A549 (cell line): ENCODE data around the gene ERCC6L.

Source experiments
- BCL3 ChIP-seq: fragments of >200 bp; sonication (Bioruptor Twin); formaldehyde crosslinking; IDR thresholded peaks from 3 replicates; pipeline ENCODE4 v1.6.1; 2016
- BHLHE40 ChIP-seq: IDR thresholded peaks from 2 replicates; pipeline ENCODE4 v1.6.1; 2012; ENCODE audit warnings: low read depth, low read length, inconsistent platforms
- CTCF ChIP-seq: fragments of >200 bp; sonication (Bioruptor Twin); formaldehyde crosslinking; IDR thresholded peaks from 3 replicates; pipeline ENCODE4 v1.5.1; 2016
- FOSL2 ChIP-seq, 2 experiments: fragments of 450-650 bp in 1 of 2; fragments of >200 bp in 1 of 2; sonication (Bioruptor Twin) in 1 of 2; formaldehyde crosslinking; IDR thresholded peaks; 2 replicates each; pipeline versions ENCODE4 v1.5.0 to v1.6.1; 2016 to 2020; ENCODE audit warnings: mild to moderate bottlenecking in 1 of 2, moderate library complexity in 1 of 2
- HDAC2 ChIP-seq: fragments of 200-600 bp; sonication (generic); IDR thresholded peaks from 2 replicates; pipeline ENCODE4 v1.6.1; 2016
- HEYL ChIP-seq: fragments of 250-450 bp; sonication (Bioruptor Pico); IDR thresholded peaks from 2 replicates; pipeline ENCODE4 v1.8.0; 2021; ENCODE audit warnings: mild to moderate bottlenecking, moderate library complexity
- MAX ChIP-seq: IDR thresholded peaks from 2 replicates; pipeline ENCODE4 v1.6.1; 2012
- NR3C1 ChIP-seq: fragments of >200 bp; sonication (Bioruptor Twin); formaldehyde crosslinking; IDR thresholded peaks from 3 replicates; pipeline ENCODE4 v1.6.1; 2017
- PBX3 ChIP-seq: IDR thresholded peaks from 2 replicates; pipeline ENCODE4 v1.6.1; 2012
- RAD21 ChIP-seq, 2 experiments: fragments of >200 bp in 1 of 2; sonication (Bioruptor Twin) in 1 of 2; formaldehyde crosslinking in 1 of 2; IDR thresholded peaks in 1 of 2; conservative IDR thresholded peaks in 1 of 2; 2 replicates in 1 of 2; 3 replicates in 1 of 2; pipeline ENCODE4 v1.6.1; 2012 to 2018; ENCODE audit warnings: inconsistent platforms in 1 of 2
- REST ChIP-seq: fragments of 200-600 bp; sonication (generic); IDR thresholded peaks from 2 replicates; pipeline ENCODE4 v1.6.1; 2016; ENCODE audit warnings: antibody characterized with exemption, mild to moderate bottlenecking, moderate library complexity
- ZNF302 ChIP-seq: fragments of 250-450 bp; sonication (Bioruptor Pico); IDR thresholded peaks from 2 replicates; pipeline ENCODE4 v1.9.0; 2021; ENCODE audit warnings: inconsistent platforms, mild to moderate bottlenecking, moderate library complexity

GRCh38 chrX:72238183-72238582 lies 644 bp downstream of the ERCC6L start:
- no peak for TF ChIP-seq CTCF
- TF ChIP-seq NR3C1: no peak
- TF ChIP-seq BHLHE40: no peak
- no peak for TF ChIP-seq PBX3
- no peak for TF ChIP-seq HEYL (CRISPR knock-in tag)
- TF ChIP-seq MAX: no peak
- no peak for TF ChIP-seq RAD21 (conservative IDR thresholded peaks at IDR 0.05 in 1 of 2, IDR thresholded peaks at IDR 0.05 in 1 of 2)
- no peak for TF ChIP-seq BCL3
- no peak for TF ChIP-seq HDAC2
- no peak for TF ChIP-seq FOSL2 (IDR thresholded peaks at IDR 0.05)
- TF ChIP-seq FOSL2 (CRISPR knock-in tag; IDR thresholded peaks at IDR 0.05): no peak
- TF ChIP-seq ZNF302 (CRISPR knock-in tag): no peak
- no peak for TF ChIP-seq REST
